LNCAP (cell line): ENCODE data around the gene CBX2.

Source experiments
- CTCF ChIP-seq: fragments of 450-650 bp; IDR thresholded peaks from 2 replicates; pipeline ENCODE4 v1.5.1; 2017; ENCODE audit warnings: mild to moderate bottlenecking

CBX2 gene

DNA sequence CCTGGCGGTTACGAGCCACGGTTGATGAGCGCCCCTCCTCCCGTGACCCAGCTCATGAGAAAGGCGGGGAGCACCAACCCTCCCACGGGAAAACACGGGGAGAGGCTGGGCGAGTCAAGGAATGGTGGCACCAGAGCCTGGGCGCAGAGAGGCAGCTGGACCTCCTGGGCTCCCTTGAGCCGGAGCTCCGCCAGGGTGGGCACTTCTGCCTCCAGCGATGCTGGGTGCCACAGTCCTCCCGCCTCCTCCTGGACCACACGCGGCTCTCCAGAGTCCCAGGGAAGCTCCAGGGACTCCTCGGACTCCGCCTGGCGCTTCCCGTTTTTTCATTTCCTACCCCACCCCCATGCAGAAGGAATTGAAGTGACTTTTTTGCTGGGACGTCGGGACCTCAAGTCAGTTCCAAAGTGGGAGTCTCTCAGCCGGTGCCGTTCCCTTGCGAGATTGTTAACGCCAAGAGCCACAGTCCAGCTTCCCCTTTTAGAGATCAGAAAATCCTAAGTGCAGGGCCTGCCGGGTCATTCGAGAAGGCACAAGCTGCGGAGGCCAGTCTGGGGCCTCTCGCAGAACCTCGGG lies 25.6 kb downstream of the CBX2 start:
- TF ChIP-seq CTCF = no peak

GRCh38 chr17:79803997-79804855 lies 26.3 kb downstream of the CBX2 start:
- TF ChIP-seq CTCF = no peak

DNA sequence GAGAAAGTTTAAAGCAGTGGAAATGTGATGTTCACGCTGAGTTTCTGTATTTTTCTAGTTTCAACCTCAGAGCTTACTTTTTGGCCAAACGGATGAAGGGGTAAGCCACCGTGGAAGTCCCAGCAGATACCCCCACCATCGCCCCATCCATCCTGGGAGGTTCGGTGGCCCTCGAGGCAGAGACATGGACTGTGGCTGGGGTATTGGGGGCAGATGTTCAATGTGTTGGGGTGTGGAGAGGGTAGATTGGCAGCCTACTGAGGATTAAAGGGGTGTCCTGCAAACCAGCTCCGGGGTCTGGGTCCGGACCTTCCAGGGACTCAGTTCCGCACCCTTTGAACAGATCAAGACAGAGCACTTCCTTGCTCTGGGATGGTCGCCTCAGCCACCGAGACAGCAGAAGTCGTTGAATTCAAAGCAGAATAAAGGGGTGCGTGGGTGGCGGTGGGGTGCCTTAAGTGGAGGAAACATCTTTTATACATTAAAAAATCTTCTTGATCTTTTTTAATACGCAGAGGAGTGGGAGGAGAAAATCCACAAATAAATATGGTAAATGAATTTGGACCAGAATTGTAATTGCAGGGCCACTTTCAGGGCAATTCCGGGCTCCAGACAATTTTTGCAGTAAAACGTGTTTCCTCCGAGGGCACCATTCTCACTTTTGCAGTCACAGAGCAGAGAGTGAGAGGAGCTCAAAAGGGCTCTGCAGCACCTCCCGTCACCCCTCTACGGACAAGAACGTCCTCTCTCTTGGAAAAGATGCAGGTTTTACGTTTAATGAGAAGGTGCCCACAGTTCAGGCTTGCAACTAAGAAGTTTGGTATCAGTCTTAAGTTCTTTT lies 27.1 kb downstream of the CBX2 start:
- no peak for TF ChIP-seq CTCF

- no peak for TF ChIP-seq CTCF
Observed at GRCh38 chr17:79806446-79806760, 28.5 kb downstream of the CBX2 start.

DNA sequence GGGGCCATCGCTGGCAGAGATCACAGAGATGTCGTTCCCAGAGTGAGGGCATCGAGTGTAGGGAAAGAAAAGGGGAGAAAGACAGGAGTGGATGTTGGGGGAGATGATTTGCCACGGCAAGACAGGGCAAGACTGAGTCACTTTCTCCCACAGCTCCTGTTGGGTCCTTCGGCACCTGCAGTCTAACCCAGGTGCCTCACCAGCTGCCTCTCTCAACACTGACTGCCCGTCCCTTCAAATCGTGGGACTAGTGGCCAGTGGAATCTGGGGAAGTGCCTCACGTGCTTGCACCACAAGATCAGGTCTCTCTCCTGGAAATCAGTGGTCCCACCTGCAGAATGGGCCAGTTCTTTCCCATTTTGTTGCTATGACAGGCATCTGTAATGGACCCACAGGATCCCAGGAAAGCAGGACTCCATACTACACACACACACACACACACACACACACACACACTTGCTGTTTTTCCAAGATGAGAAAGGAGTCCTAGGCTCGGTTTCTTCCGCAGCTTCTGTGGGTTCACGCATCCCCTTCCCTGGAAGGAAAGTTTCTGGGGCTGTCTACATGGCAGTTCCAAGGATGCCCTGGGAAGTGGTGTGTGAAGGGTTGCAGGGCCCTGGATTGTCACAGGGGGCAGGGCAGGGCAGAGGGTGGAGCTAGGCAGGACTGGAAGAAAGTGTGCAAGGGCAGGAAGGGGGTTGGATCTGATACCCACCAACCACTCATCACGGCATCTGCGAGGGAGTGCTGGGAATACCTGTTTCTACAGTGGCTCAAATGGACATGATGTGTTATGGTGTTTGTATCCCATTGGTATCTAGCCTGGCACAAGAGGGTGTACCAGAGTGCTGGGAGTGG lies 29.1 kb downstream of the CBX2 start:
- no peak for TF ChIP-seq CTCF

DNA sequence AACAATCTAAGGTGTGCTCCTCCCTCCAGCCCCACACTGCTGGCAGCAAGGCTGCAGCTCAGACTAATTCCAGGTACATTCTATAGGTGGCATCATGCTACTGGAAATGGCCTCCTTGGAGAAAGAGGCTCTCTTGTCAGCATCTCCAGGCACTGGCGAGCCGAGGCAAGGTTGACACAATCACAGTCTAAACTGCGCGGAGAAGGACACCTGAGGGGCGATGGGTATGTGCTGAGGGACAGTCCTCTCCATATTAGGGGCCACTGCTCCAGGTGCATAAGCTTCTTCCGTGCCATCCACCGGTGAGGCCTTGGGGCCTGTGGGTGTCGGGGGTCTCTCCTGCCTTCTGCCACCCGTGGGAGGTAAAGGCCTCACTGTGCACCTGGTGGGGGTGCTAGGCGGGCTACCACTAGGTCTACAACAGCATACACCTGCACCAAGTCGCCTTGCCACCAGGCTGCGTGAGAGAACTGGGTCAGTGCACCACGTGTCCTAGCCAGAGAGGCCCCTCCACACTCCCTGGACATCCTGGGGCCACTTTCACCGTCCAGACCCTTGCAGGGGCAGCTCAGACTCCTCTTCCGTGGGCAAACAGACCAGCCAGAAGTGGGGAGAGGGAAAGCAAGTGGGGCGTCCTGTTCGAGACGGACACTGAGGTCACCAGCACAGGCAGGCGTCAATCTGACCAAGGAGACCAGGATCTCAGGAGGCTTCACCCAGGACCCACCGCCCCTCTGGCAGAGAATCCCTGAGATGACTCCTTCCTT lies 31.0 kb downstream of the CBX2 start:
- peak; percentile 74 for TF ChIP-seq CTCF
